OCI-LY1 (cell line): ENCODE measurements around the gene PGAP6.
A peak's percentile ranks its signal among the peaks of the same experiment; 100 is the strongest.

Experiments used
- H2AFZ ChIP-seq: fragments of 200-600 bp; sonication (generic), shearing (Covaris generic); 2 replicates; pipeline ENCODE4 v1.6.0; 2014; ENCODE audit warnings: antibody characterized with exemption, mild to moderate bottlenecking, low read length
- H3F3A ChIP-seq: fragments of 200-600 bp; sonication (generic), shearing (Covaris generic); 2 replicates; pipeline ENCODE4 v1.6.0; 2014; ENCODE audit warnings: mild to moderate bottlenecking, antibody characterized with exemption, low read length, moderate library complexity; ENCODE audit not compliant: insufficient read depth
- H3K27ac ChIP-seq: fragments of 200-600 bp; sonication (generic); 2 replicates; pipeline ENCODE4 v1.5.1; 2014; ENCODE audit warnings: low read length, mixed run types, mild to moderate bottlenecking, low read depth; ENCODE audit not compliant: poor library complexity, severe bottlenecking
- H3K27me3 ChIP-seq: fragments of 200-600 bp; sonication (generic); 2 replicates; pipeline ENCODE4 v1.6.0; 2014; ENCODE audit warnings: antibody characterized with exemption, mild to moderate bottlenecking, low read length, moderate library complexity; ENCODE audit not compliant: insufficient read depth
- H3K36me3 ChIP-seq: fragments of 200-600 bp; sonication (generic); 2 replicates; pipeline ENCODE4 v1.6.1; 2014; ENCODE audit warnings: mild to moderate bottlenecking, antibody characterized with exemption, low read length, moderate library complexity, mixed read lengths; ENCODE audit not compliant: insufficient read depth
- H3K4me1 ChIP-seq: fragments of 200-600 bp; sonication (generic); 2 replicates; pipeline ENCODE4 v1.5.1; 2014; ENCODE audit warnings: mild to moderate bottlenecking, low read length, moderate library complexity; ENCODE audit not compliant: insufficient read depth, severe bottlenecking
- H3K4me2 ChIP-seq: fragments of 200-600 bp; sonication (generic), shearing (Covaris generic); 2 replicates; pipeline ENCODE4 v1.6.1; 2014; ENCODE audit warnings: low read length
- H3K4me3 ChIP-seq: fragments of 200-600 bp; sonication (generic); 2 replicates; pipeline ENCODE4 v1.5.1; 2014; ENCODE audit warnings: low read length, low read depth, mild to moderate bottlenecking, mixed read lengths; ENCODE audit not compliant: poor library complexity, severe bottlenecking
- H3K79me2 ChIP-seq: fragments of 200-600 bp; shearing (Covaris generic); 2 replicates; pipeline ENCODE4 v1.6.1; 2016; ENCODE audit warnings: mixed run types, low read length, mixed read lengths; ENCODE audit not compliant: insufficient read depth
- H3K9ac ChIP-seq: fragments of 200-600 bp; sonication (generic), shearing (Covaris generic); 2 replicates; pipeline ENCODE4 v1.6.1; 2014; ENCODE audit warnings: mild to moderate bottlenecking, low read length, mixed read lengths
- H3K9me2 ChIP-seq: fragments of 200-600 bp; sonication (generic), shearing (Covaris generic); 2 replicates; pipeline ENCODE4 v1.6.1; 2014; ENCODE audit warnings: low read depth, mild to moderate bottlenecking, low read length, mixed read lengths
- H3K9me3 ChIP-seq: fragments of 200-600 bp; shearing (Covaris generic); 2 replicates; pipeline ENCODE4 v1.6.1; 2014; ENCODE audit warnings: low read length, mixed read lengths
- H4K20me1 ChIP-seq: fragments of 200-600 bp; sonication (generic), shearing (Covaris generic); 2 replicates; pipeline ENCODE4 v1.6.0; 2016; ENCODE audit warnings: mild to moderate bottlenecking, low read length; ENCODE audit not compliant: insufficient read depth
- CTCF ChIP-seq: fragments of 200-600 bp; sonication (generic), shearing (Covaris generic); IDR thresholded peaks from 2 replicates; pipeline ENCODE4 v1.5.1; 2017; ENCODE audit warnings: mild to moderate bottlenecking, antibody characterized with exemption, low read length, moderate library complexity, mixed read lengths
- EZH2 ChIP-seq: fragments of 200-600 bp; sonication (generic), shearing (Covaris generic); IDR thresholded peaks from 2 replicates; pipeline ENCODE4 v1.8.0; 2017; ENCODE audit warnings: borderline replicate concordance, mixed run types, mild to moderate bottlenecking, antibody characterized with exemption, low read length, moderate library complexity, mixed read lengths

The PGAP6 gene

GRCh38 chr16:371515-372301 is 10.1 kb downstream of the PGAP6 start:
- Histone ChIP-seq H3K27ac (no peak overlapping the region), H3K9me2 (no peaks in the 10 kb centered on the region), H3K36me3 (peaks cover 57% of the 10 kb centered on the region), H3K4me2 (no peak overlapping the region), H3K9ac (no peak overlapping the region), H2AFZ (no peak overlapping the region), H3F3A (no peaks in the 10 kb centered on the region), H4K20me1 (no peaks in the 10 kb centered on the region), H3K4me3 (no peak overlapping the region), H3K27me3 (no peaks in the 10 kb centered on the region), H3K79me2 (no peaks in the 10 kb centered on the region), H3K4me1 (peaks cover 16% of the 10 kb centered on the region), H3K9me3 (no peaks in the 10 kb centered on the region)
- no peak for TF ChIP-seq EZH2

- Histone ChIP-seq H3K4me1 (peaks cover 16% of the 10 kb centered on the region), H3F3A (no peaks in the 10 kb centered on the region), H3K9me2 (no peaks in the 10 kb centered on the region), H3K79me2 (no peaks in the 10 kb centered on the region), H3K4me2 (peak overlapping the region; percentile 62), H4K20me1 (no peaks in the 10 kb centered on the region), H3K36me3 (peaks cover 58% of the 10 kb centered on the region), H3K27me3 (no peaks in the 10 kb centered on the region), H3K9me3 (no peaks in the 10 kb centered on the region), H3K4me3 (peak overlapping the region; percentile 62), H3K9ac (peak overlapping the region; percentile 52), H2AFZ (no peak overlapping the region), H3K27ac (peak overlapping the region; percentile 48)
- TF ChIP-seq CTCF, result no peak
- TF ChIP-seq EZH2, result no peak
These were observed 10.7 kb downstream of the PGAP6 start for GRCh38 chr16:370979-371514.

GRCh38 chr16:370443-370842 is 11.3 kb downstream of the PGAP6 start, which contains the start of gene MRPL28:
Gene MRPL28 (minus strand): TSS chr16:370538. CDS start chr16:370218, 320 bp downstream.
- no peaks in the 10 kb centered on the region for H4K20me1 ChIP-seq
- H3K9ac ChIP-seq, result peak within 1 kb of the TSS; percentile 75
- H3K27ac ChIP-seq, result peak within 1 kb of the TSS; percentile 48
- H3K27me3 ChIP-seq, result no peaks in the 10 kb centered on the region
- TF ChIP-seq EZH2 (no peak), CTCF (no peak)
- no peaks in the 10 kb centered on the region for H3K9me3 ChIP-seq
- H2AFZ ChIP-seq, result no peak within 1 kb of the TSS
- H3K36me3 ChIP-seq, result peaks cover 56% of the 10 kb centered on the region
- peaks cover 16% of the 10 kb centered on the region for H3K4me1 ChIP-seq
- H3K79me2 ChIP-seq, result no peaks in the 10 kb centered on the region
- H3F3A ChIP-seq, result no peaks in the 10 kb centered on the region
- H3K4me3 ChIP-seq, result peak within 1 kb of the TSS; percentile 62
- H3K4me2 ChIP-seq, result peak within 1 kb of the TSS; percentile 97
- no peaks in the 10 kb centered on the region for H3K9me2 ChIP-seq
